Keratinocyte (primary cell): ENCODE results near the gene HLX.

Experiments
- CTCF ChIP-seq, 3 experiments: IDR thresholded peaks in 1 of 3; conservative IDR thresholded peaks in 1 of 3; optimal IDR thresholded peaks in 1 of 3; 2 replicates in 2 of 3; 3 replicates in 1 of 3; pipeline versions ENCODE3 to v1.5.1; 2011; ENCODE audit warnings: low read length in 3 of 3, mild to moderate bottlenecking in 3 of 3, moderate library complexity in 2 of 3, control low read depth in 1 of 3, inconsistent platforms in 1 of 3; ENCODE audit not compliant: insufficient read depth in 2 of 3; ENCODE audit errors: extremely low read depth in 1 of 3
- EZH2 ChIP-seq: IDR thresholded peaks from one replicate; pipeline ENCODE4 v1.6.1; 2012; ENCODE audit warnings: inconsistent platforms, mild to moderate bottlenecking, low read length, moderate library complexity

DNA sequence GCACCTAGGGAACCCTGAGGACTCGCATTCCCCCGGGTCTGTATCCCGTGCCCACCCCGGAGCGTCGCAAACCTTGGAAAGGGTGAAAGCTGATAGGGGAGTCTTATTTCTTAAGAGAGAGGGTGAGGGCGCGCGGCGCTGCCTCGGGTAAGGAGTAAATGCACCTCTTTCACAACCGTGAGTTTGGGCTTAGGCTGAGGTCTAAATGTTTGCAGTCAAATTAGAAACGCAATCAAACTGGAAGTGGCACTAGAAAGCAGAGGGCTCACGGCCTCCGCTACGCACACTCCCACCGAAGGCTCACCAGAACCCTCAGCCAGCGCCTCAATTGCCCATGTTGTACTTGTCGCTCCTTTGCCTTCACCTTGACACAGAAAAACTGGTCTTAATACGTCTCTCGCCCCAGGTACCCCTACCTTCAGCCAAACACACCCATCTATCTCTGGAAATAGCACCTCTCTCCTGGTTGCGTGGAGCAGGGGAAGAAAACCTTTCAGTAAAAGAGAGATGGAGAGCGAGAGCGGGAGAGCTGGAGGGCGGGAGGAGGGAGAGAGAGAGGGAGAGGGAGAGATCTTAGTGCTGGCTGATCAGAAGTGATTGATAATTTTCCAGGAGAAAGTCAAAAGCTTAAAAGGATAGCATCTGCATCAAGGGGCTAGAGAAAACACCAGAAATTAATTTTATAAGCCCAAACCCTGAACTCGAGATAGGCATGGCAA lies 1.7 kb upstream of the HLX start:
- TF ChIP-seq CTCF (optimal IDR thresholded peaks at IDR 0.05 in 1 of 3, IDR thresholded peaks at IDR 0.05 in 1 of 3, conservative IDR thresholded peaks at IDR 0.05 in 1 of 3; ENCODE audit: extremely low read depth in 1 of 3, insufficient read depth in 2 of 3, low read length in 3 of 3) (no peak), EZH2 (peak; percentile 24)
